LNCAP (cell line): ENCODE measurements around the gene TTC28.

Experiments
- TF ChIP-seq, protein P1 (sequence below): fragments of 450-650 bp; IDR thresholded peaks from 2 replicates; pipeline ENCODE4 v1.5.1; 2017; ENCODE audit warnings: mild to moderate bottlenecking

The TTC28 gene

GRCh38 chr22:28418008-28418407 is 261.6 kb downstream of the TTC28 start:
- TF ChIP-seq, protein P1, sequence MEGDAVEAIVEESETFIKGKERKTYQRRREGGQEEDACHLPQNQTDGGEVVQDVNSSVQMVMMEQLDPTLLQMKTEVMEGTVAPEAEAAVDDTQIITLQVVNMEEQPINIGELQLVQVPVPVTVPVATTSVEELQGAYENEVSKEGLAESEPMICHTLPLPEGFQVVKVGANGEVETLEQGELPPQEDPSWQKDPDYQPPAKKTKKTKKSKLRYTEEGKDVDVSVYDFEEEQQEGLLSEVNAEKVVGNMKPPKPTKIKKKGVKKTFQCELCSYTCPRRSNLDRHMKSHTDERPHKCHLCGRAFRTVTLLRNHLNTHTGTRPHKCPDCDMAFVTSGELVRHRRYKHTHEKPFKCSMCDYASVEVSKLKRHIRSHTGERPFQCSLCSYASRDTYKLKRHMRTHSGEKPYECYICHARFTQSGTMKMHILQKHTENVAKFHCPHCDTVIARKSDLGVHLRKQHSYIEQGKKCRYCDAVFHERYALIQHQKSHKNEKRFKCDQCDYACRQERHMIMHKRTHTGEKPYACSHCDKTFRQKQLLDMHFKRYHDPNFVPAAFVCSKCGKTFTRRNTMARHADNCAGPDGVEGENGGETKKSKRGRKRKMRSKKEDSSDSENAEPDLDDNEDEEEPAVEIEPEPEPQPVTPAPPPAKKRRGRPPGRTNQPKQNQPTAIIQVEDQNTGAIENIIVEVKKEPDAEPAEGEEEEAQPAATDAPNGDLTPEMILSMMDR = no peak

DNA sequence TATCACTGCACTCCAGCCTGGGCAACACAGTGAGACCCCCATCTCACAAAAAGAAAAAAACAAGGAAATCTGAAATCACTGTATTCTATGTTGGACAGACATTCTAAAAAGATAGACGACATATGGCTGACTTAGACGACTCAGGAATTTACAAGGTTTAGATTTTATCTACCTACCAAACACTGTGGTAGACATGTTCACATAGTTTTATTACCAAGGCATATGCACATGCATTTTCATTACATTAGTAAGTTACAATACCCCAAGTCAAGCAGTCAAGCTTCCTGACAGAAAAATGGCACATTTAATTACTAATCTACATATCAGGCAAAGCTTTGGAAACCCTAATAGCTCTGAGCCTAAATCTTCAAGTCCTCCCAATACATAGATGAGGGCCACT is 262.2 kb downstream of the TTC28 start:
- TF ChIP-seq, protein P1 = no peak

DNA sequence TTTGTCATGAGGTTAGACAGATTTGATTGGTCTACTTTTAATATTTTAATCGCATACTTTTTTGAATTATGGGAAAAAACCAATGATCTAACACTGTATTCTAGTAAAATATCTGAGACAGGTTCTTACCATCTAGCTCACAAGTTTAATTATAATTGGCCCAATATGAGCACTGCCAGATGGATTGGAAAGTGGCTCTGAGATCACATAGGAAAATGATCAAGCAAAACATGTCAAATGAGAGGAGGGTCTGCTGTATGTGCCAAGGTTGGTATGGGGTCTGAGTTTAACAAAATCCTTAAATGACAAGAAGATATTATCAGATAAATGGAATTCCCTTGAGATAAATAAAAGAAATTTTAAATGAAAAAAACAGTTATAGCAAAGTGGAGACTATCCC is 264.7 kb downstream of the TTC28 start:
- TF ChIP-seq, protein P1 = no peak

- TF ChIP-seq, protein P1 = no peak
These were observed 265.8 kb downstream of the TTC28 start for GRCh38 chr22:28413612-28414399.

- TF ChIP-seq, protein P1 = no peak
These were observed 267.5 kb downstream of the TTC28 start for GRCh38 chr22:28412109-28412508.

- TF ChIP-seq, protein P1 = no peak
These were observed 268.5 kb downstream of the TTC28 start for GRCh38 chr22:28411125-28411524.

- TF ChIP-seq, protein P1 = no peak
These were observed 269.4 kb downstream of the TTC28 start for GRCh38 chr22:28410050-28410816.
